Adipose tissue (tissue), 3 donors: ENCODE results near the gene PLD6. TPM values are rescaled to one million over a fixed set of nuclear protein-coding genes. Genes with fewer than 3 reads are reported as not detected.

Source experiments
- H3K27ac ChIP-seq: one replicate; pipeline ENCODE4 v1.5.1; 2013; ENCODE audit warnings: low read depth, low read length
- WGBS, 3 donors: extraction: QIAGEN DNeasy Blood & Tissue Kit; methylation state at CpG; one replicate each; pipeline ENCODE4 v1.1.7; 2013; 5-methylcytosine and 5-hydroxymethylcytosine counted together
- polyA plus RNA-seq, 3 donors: library from polyadenylated mRNA; stranded (reverse); fragments of 200-250 nt; gene quantifications; one replicate each; pipeline ENCODE4 v1.2.3, GENCODE V29; 2013
- donor health status: healthy with polysubstance abuse.
- donor health status: Bipolar disorder and iron deficiency.
- donor health status: healthy.

The PLD6 gene
- polyA plus RNA-seq, 3 donors, result 3.3 to 6.8 (median 3.6) TPM

- no peak overlapping the region for H3K27ac ChIP-seq
- WGBS, 3 donors, result 91 to 95% (median 94%) methylated on average over 4 of the region's 4 CpGs
Measured at GRCh38 chr17:17183744-17184143, 22.4 kb downstream of the PLD6 start.

GRCh38 chr17:17182598-17183136, 23.5 kb downstream of the PLD6 start:
- H3K27ac ChIP-seq, result no peak overlapping the region
- 85 to 95% (median 90%) methylated on average over 6 of the region's 6 CpGs for WGBS, 3 donors

GRCh38 chr17:17181666-17182597, 24.2 kb downstream of the PLD6 start:
- WGBS, 3 donors, result 77 to 81% (median 80%) methylated on average over 15 of the region's 15 CpGs
- no peak overlapping the region for H3K27ac ChIP-seq

- H3K27ac ChIP-seq, result no peak overlapping the region
- 81 to 84% (median 82%) methylated on average over 13 of the region's 13 CpGs for WGBS, 3 donors
Measured at GRCh38 chr17:17180741-17181525, 25.2 kb downstream of the PLD6 start.

GRCh38 chr17:17180141-17180603, 26.0 kb downstream of the PLD6 start:
- no peak overlapping the region for H3K27ac ChIP-seq
- 88 to 95% (median 88%) methylated on average over 9 of the region's 9 CpGs for WGBS, 3 donors

GRCh38 chr17:17179371-17179827, 26.7 kb downstream of the PLD6 start:
- H3K27ac ChIP-seq, result no peak overlapping the region
- whole genome bisulfite sequencing, 3 donors, result 60 to 89% (median 84%) methylated on average over 2 of the region's 2 CpGs

- H3K27ac ChIP-seq, result no peak overlapping the region
- WGBS, 3 donors, result 86 to 96% (median 94%) methylated on average over 12 of the region's 12 CpGs
Measured at GRCh38 chr17:17177176-17177575, 29.0 kb downstream of the PLD6 start.

GRCh38 chr17:17176341-17176740, 29.8 kb downstream of the PLD6 start:
- H3K27ac ChIP-seq, result no peak overlapping the region
- 91 to 96% (median 91%) methylated on average over 12 of the region's 12 CpGs for WGBS, 3 donors

GRCh38 chr17:17175917-17176316, 30.2 kb downstream of the PLD6 start:
- 61 to 83% (median 67%) methylated on average over 12 of the region's 12 CpGs for WGBS, 3 donors
- no peak overlapping the region for H3K27ac ChIP-seq

GRCh38 chr17:17175340-17175739, 30.8 kb downstream of the PLD6 start:
- 91 to 98% (median 93%) methylated on average over 8 of the region's 8 CpGs for WGBS, 3 donors
- no peak overlapping the region for H3K27ac ChIP-seq

- 64 to 96% (median 93%) methylated on average over 14 of the region's 14 CpGs for WGBS, 3 donors
- H3K27ac ChIP-seq, result no peak overlapping the region
Measured at GRCh38 chr17:17173921-17174320, 32.2 kb downstream of the PLD6 start.

- H3K27ac ChIP-seq, result no peak overlapping the region
- 80 to 89% (median 88%) methylated on average over 9 of the region's 9 CpGs for WGBS, 3 donors
Measured at GRCh38 chr17:17172990-17173389, 33.1 kb downstream of the PLD6 start.

GRCh38 chr17:17172001-17172939, 33.9 kb downstream of the PLD6 start:
- no peak overlapping the region for H3K27ac ChIP-seq
- 72 to 79% (median 76%) methylated on average over 26 of the region's 26 CpGs for WGBS, 3 donors

GRCh38 chr17:17171186-17171585, 34.9 kb downstream of the PLD6 start:
- 72 to 86% (median 74%) methylated on average over 7 of the region's 7 CpGs for WGBS, 3 donors
- no peak overlapping the region for H3K27ac ChIP-seq

GRCh38 chr17:17170346-17170985, 35.7 kb downstream of the PLD6 start:
- H3K27ac ChIP-seq, result no peak overlapping the region
- WGBS, 3 donors, result 75 to 87% (median 75%) methylated on average over 9 of the region's 9 CpGs

GRCh38 chr17:17169396-17169795, 36.7 kb downstream of the PLD6 start:
- H3K27ac ChIP-seq, result no peak overlapping the region
- WGBS, 3 donors, result 70 to 89% (median 84%) methylated on average over 4 of the region's 4 CpGs

- WGBS, 3 donors, result 90 to 92% (median 91%) methylated on average over 5 of the region's 5 CpGs
Measured at GRCh38 chr17:17168401-17168800, 37.7 kb downstream of the PLD6 start.

More at GRCh38 chr17:17168401-17168800, 37.7 kb downstream of the PLD6 start:
- no peak overlapping the region for H3K27ac ChIP-seq
